Stimulated activated CD4-positive, alpha-beta T cell treated with anti-CD3 and anti-CD28 coated beads, TNF-alpha, amount 100 ng/mL, for 1 hour (primary cell): ENCODE measurements around the gene TRMT1.
A peak's percentile ranks its signal among the peaks of the same experiment; 100 is the strongest.
"Not testable (repeated sequence)": the region's sequence is repeated elsewhere in the genome, so short reads cannot be mapped to it uniquely, and the experiment has no call there.

Experiments used
- DNase-seq, 3 donors: peaks; one replicate each; pipeline ENCODE4 v3.0.0-alpha.2; 2020; ENCODE audit warnings: low read depth in 3 of 3, low spot score in 1 of 3

The TRMT1 gene

DNA sequence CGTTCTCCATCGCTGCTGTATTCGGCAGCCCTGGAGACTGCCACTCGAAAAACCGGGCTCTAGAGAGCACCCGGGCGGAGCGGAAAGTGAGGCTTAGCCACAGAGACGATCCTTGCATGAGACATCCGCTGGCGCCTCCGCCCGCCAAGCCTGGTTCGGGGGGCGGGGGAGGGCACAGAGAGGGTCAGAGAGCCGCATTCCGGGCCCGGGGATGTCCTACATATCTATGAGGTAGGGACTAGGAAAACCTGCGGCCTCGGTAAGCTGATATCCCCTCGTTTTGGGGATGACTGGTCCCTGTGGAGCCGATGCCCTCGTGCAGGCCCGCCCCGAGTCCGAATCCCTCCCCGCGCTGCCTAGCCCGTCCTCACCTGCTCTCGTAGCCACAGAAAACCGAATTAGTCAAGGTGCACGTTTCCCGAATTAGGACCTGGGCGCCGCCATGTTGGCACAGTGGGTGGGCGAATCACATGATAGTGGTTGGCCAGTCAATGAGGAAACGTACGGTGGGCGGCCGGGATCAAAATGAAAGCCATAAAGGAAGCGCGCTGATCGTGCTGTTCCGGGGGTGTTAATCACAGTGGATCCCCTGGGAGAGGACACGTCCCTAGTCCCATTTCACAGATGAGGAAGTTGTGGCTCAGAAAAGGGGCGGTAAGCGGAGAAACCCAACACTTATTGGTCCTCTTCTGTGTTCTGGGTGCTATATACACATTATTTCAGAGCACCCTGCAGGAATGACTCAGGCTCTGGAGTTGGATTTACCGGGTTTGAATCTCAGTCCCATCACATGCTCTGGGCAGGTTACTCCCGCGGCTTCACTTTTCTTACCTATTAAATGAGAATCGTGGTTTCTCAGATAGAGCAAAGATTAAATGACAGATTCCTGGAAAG is at the start of gene TRMT1:
Gene TRMT1, minus strand, starts transcription at position 459 of the 894 bp plus-strand sequence. Its CDS starts 341 bp downstream, at position 118.
- DNase-seq: peak; percentile 70 to 82 (median 70)

DNA sequence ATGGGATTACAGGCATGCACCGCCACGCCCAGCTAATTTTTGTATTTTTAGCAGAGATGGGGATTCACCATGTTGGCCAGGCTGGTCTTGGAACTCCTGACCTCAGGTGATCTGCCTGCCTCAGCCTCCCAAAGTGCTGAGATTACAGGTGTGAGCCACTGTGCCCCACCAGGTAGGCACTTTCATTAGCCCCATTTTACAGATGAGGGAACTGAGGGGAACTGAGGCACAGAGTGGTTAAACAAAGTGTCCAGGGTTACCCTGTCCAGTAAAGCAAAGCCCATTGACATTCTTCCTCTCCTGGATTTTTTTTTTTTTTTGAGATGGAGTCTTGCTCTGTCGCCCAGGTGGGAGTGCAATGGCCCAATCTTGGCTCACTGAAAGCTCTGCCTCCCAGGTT is 49.6 kb upstream of the TRMT1 start:
- DNase-seq: not testable (repeated sequence)

DNA sequence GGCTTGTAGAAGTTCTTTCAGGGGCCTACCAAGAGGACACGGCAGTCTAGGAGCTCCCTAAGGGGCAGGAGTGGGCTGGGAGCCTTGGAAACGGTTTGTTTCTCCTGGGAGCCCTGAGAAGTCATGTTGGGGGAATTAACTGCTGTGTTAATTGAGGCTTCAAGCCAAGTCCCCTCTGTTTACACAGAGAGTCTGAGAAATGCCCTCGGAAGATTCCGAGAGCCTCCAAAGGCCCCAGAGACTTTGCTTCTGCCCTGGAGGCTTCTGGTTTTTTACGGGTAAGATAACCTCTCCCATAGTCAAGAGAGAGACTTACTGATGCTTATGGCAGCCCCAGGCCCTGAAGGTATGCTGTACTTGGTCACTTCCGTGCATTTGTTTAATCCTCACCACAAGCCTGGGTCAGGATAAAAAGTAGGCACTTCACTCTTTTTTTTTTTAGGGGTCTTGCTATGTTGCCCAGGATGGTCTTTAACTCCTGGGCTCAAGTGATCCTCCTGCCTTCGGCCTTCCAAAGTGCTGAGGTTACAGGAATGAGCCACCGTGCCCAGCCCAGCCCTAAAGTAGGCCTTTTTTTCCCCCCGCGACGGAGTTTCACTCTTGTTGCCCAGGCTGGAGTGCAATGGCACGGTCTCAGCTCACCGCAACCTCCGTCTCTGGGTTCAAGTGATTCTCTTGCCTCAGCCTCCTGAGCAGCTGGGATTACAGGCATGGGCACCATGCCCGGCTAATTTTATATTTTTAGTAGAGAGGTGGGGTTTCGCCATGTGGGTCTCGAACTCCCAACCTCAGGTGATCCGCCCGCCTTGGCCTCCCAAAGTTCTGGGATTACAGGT is 48.8 kb upstream of the TRMT1 start:
- no peak for DNase-seq

DNA sequence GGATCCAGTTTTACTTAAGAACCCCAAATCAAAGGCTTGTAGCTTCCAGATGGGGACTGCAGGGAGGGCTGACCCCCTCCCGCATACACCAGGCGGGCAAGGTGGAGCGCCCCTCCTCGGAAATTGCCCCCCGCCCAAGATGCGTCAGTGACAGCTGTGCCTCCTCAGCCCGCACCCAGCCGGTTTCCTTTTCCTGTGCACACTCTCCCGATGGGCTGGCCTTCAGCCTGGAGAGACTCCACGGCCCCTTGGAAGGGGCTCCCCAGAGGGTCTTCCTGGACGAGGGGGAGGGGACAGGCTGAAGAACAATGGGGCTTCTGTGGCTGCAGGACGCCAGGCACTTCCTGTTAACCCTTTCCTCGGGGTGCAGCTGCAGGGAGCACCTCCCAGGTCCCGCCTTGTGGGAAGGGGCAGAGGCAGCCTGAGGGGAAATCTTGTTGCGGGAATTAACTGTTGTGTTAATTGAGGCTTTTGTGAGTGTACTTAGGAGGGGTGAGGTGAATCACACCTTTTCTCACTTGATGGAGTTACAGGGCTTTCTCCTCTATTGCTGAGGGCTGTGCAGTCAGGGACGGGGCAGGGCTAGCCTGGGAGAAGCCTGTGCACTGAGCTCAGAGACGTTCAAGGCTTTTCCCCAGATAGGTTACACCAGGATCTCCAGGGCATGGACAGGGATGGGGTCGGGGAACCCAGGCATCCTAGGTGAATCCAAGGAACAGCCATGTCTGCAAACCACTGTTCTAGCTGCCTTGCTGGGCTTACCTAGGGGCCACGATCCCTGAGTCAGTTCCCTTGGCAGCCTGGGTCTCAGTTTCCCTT is 48.0 kb upstream of the TRMT1 start:
- no peak for DNase-seq

DNA sequence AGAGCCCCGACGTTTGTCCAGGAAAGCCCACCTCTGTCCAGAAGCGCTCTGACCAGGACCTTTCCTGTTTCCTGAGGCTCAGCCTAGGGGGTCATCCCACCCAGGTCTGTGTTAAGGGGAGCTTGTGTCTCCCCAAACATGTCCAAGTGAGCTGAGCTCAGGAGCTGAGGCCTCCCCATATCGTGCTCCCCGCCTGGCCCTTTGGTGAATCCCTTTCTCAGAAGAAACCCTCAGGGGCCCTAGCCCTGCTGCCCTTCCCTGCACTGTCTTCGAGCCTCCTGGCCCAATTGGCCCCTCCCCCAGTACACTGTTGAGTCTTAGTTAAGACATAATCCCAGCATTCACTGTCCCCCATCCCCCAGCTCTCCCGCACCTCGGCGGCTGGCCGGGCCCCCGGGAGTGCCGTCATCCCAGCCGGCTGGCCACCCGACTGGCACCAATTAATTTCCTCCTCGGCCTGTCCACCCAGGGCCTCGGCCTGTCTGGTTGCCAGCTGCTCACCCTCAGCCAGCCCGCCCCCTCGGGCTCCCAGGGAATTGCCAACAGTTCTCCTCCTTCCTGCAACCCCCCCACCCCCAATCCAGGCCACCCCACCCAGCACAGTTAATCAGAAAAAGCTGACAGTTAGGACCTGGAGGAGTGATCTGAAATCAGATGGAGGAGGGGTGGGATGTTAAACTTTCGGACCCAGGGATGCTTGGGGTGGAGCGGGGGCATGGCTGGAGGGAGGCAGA is 47.2 kb upstream of the TRMT1 start:
- no peak for DNase-seq

DNA sequence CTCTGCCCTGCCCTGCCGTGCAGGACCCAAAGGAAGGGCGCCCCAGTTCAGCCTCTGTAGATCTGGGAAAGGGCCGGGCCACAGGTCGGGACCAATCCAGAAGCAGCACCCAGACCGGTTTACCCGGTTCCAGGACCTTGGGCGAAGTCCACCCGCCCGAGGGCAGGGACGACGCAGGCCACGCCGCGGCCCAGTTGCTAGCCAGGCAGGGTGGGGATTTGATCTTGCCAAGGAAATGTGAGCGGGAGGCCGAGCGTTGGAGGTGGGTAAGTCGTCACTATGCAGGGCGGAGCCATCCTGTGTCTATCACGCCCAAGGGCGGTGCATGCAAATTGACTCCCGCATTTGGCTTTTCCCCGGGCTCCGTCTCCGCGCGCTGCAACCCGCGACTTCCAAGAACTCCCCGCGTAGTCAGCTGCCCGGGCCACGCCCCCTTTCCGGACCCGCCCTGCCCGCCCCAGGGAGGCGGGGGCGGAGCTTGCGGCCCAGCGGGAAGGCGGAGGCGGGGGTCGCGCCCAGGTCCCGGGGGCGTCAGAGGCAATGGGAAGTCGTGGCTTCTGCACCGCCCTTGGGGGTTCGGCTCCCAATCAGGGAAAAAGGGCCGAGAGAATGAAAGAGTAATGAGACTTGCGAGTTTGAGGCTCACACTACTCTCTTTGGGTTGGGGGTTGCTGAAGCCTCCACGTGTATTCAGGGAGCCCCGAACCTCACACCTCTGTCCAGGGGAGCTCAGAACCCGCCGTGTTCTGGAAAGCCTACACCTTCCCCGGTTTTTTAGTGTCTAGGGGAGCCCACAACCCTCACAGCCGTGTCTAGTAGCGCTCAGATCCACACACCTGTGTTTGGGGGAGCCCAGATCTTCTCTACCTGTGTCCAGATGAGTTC is 46.4 kb upstream of the TRMT1 start:
- peak; percentile 57 to 78 (median 60) for DNase-seq

DNA sequence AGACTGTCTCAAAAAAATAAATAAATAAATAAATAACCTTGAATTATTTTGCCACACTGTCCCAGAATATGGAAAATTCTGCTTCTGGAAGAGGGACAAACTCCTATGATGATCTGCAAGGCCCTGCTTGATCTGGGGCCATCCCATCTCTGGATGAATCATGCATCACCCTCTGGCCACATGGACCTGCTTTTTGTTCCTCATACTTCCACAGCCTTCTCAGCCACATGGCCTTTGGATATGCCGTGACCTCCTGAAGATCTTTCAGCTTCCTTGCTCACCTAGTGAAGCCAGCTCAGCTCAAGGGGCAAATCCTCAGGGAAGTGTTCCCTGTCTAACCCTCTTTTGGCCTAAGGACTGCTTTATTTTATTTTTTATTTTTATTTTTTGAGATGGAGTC is 44.0 kb upstream of the TRMT1 start:
- no peak for DNase-seq

DNA sequence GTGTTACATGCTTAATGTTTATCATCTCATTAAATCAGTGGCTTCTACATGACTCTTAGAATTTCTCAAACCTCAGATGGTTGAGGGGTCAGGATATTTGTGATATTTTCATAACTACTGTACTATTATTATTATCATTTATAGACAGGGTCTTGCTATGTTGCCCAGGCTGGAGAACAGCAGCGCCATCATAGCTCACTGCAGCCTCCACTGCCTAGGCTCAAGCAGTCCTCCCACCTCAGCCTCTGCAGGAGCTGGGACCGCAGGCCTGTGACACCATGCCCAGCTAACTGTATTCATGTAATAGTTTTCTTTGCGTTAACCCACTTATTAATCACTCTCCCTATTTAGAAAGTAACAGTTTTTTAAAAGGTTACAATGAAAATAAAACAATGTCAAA is 43.2 kb upstream of the TRMT1 start:
- no peak for DNase-seq

DNA sequence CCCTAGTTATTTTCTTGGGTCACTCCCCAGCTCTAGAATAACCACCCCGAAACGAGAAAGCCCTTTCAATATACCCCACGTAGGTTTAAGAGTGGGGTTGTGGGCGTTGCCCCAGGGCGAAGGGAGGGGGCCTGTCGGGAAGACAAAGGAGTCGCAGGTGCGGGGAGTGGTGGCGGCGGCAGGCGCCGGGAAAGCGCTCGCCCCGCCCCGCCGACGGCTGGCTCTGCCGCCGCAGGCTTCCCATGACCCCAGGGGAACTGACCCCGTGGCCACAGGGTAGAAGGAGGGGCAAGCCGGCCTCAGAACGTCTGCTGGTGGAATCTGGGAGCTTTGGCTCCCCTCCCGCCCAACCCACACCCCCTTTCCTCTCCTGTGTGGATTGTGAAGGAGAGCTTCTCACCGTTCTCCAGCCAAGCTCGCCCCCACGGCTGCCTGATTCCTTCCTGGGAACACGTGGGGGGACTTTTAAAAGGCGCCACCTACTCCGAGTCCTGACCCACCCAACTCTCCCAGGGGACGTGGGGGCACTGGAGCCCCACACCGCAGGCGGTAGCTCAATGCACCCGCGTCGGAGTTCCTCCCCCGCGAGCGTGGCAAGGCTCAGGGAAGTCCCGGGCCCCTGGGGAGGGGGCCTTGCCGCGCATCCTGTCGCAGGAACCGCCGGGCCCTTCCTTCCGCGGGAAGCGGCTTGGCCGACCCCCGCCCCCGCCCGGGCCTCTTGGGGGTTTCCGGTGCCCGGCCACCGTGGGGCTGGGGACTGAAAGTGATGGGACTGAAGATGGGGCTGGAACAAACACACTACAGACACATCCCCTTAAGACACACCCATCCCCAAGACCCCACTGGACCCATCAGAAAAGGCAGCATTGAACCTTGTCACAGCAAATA is 39.2 kb upstream of the TRMT1 start:
- peak; percentile 49 to 68 (median 64) for DNase-seq

DNA sequence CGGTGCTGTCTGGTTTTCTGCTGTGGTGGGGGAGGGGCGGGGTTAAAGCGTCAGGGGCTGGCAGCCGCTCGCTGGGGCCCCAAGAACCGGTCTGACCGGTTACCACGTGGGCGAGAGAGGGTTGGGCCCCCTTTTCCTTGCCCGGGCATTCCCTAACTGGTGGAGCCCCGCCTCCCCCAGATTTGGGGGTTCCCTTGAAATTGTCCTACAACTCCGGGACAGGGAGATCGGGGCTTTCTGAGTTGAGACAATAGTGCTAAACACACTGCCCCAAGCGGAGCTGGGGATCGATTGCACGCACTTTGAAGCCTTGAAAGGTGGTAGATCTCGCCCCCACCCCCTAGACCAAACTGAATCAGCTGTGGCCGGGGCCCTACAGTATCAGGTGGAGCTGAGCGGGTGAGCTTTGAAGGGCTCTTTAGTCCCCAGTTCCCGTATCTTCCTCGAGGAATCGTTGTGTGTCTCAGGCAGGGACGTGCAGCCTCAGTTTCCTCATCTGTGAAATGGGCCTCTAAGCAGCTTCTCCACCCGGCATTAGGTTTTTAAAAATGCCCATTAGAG is 38.5 kb upstream of the TRMT1 start:
- DNase-seq: peak; percentile 64 to 67 (median 64)

DNA sequence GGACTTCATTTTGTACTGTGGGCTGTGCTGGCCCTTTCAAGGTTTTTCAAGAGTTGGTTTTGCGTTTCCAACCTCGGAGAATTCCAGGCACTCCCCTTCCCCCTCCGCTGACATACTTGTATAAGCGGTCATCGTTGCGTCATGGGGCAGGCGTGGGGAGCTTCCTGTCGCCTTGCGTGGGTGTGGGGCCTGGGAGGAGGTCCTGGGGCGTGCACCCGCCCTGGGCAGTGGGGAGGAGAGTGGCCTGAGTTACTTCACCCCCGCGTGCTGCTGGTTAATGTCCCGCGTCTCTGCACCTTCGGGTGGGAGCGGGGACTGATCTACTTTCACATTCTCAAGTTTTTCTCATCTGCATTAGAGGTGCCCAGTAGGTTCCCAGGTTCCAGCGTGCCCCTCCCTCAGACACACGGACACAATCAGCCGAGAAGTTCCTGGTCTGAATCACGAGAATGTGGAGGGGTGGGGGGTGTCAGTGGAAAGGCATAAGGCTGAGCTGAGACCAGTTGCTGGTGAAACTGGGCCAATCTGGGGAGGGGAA is 37.8 kb upstream of the TRMT1 start:
- peak in 1 of 3 donors; percentile 42 for DNase-seq

DNA sequence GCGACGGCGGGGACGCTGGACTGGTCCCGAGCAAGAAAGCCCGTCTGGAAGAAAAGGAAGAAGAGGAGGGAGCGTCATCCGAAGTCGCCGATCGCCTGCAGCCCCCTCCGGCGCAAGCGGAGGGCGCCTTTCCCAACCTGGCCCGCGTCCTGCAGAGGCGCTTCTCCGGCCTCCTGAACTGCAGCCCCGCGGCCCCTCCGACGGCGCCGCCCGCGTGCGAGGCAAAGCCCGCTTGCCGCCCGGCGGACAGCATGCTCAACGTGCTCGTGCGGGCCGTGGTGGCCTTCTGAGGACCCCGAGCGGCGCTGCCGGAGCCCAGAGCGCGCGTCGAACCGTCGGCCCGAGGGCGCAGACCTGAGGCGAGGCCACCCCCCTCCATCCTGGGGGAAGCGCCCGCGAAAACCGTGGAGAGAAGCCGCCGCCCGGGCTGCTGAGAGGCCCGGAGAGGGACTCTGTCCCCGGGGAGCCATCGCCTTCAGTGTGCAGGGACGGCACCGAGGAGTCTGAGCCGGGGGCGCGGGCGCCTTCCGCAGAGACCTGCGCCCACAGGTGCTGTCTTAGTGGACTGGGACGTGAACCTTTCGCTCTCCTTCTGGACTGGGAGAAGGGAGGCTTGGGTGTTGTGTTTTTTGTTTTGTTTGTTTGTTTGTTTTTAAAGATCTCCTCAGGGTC is 37.2 kb upstream of the TRMT1 start:
- DNase-seq: no peak

DNA sequence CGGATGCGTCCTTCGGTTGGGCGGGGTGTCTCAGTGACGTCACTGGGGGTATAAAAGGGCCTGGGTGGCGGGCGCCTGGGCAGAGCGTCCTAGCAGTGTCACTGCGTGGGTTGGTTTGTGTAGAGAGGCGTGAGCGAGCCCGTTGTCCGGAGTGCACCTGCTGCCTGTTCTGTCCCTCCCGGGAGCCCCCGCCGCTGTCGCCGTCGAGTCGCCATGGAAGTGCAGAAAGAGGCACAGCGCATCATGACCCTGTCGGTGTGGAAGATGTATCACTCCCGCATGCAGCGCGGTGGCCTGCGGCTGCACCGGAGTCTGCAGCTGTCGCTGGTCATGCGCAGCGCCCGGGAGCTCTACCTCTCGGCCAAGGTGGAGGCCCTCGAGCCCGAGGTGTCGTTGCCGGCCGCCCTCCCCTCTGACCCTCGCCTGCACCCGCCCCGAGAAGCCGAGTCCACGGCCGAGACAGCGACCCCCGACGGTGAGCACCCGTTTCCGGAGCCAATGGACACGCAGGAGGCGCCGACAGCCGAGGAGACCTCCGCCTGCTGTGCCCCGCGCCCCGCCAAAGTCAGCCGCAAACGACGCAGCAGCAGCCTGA is 36.5 kb upstream of the TRMT1 start:
- peak; percentile 96 to 99 (median 96) for DNase-seq

DNA sequence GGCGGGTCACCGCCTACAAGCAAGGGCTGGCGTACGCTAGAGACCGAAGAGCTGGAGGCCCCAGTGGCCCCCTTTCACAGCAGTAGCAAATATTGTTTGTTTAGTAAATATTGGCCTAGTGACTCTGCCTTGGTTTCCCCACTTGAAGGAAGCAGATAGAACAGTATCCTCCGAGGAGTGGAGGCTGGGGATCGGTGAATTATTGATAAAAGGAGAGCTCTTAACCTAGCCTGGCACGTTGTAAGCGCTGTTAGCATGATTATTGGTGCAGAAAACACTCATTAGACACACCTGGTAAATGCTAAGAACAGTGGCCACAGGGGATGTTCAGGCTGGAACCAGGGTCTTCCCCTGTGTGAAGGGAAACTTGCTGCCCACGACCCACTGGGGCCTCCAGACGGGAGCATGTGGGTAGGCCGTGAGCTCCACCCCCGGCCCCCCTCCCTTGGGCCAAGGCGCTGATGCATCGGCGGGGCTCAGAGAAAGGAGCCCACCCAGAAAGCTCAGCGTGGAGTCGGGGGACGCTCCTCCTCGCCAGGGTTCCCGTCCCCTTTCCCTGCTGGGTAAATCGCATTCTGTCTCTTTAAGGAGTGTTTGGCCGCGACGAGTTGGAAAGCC is 35.9 kb upstream of the TRMT1 start:
- DNase-seq: no peak

DNA sequence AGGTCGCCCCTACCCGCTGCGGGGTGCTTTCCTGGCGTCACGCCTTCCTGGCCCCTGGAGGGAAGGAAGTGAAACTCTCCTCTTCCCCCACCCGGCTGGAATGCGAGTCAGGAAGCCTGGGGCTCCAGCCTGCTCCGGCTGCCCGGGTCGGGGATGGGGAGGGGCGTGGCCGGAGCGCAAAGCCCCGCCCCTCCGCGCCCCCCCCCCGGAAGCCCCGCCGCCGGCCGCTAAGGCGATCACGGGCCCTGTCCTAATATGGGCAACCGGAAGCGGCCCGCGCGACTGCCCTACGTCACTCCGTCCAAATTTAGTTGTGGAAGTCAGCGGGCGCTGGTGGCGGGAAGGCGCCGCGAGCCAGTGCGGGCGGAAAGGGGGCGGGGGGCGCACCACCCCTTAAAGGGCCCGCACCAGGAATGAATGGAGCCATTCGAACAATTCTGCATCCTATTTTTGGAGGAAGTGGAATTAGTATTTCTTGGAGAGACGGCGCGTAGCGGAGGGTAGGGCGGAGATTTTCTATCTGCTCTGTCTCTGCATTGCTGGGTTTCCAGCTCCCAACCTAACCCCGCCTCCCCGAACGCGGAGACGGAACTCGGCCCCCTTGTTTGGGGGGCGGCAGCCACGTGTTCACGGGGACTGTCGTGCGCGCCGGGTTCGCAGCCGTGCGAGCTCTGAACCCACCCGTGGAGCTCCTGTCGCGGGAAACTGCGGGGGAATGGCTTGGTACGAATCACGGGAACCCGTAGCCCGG is 35.2 kb upstream of the TRMT1 start:
- peak; percentile 88 to 90 (median 89) for DNase-seq
